ENCODE results near the gene KISS1.

Gene KISS1

GRCh38 chr1:204142032-204142974 lies 54.0 kb downstream of the KISS1 start:
- FAIRE-seq = no peak
- DNase-seq (ENCODE audit: insufficient read length, low spot score) = no peak

GRCh38 chr1:204141131-204141530 lies 55.2 kb downstream of the KISS1 start:
- FAIRE-seq (no peak), DNase-seq (ENCODE audit: insufficient read length, low spot score) (no peak)

Data from HTR-8/SVneo (cell line).